HL-60 (cell line): ENCODE data around the gene CCDC107.

Experiments
- POLR2AphosphoS5 ChIP-seq: IDR thresholded peaks from 2 replicates; pipeline ENCODE4 v1.6.1; 2012; ENCODE audit warnings: low read depth
- SPI1 ChIP-seq: IDR thresholded peaks from 2 replicates; pipeline ENCODE4 v1.6.1; 2012; ENCODE audit warnings: low read depth, mild to moderate bottlenecking, borderline replicate concordance
- TF ChIP-seq, protein P1 (sequence below): IDR thresholded peaks from one replicate; pipeline ENCODE4 v1.5.1; 2011; ENCODE audit warnings: low read length, control low read depth, inconsistent platforms; ENCODE audit not compliant: insufficient read depth

DNA sequence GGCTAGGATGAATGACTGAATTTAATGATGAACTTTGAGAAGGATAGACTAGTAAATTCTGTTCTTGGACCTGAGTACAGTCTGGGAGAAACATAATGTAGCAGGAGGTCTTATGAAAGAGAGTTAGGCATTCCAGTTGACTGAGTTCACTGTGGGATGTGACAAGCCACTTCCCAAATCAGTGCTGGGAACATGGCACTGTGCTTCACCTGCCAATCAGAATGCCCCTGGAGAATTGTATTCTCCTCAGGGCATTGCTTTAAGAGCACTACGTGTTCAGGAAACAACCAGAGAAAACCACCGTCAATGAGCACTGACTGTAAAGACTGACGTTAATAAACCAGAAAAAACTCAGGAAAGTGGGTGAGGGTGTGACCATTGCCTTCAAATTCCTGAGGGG is 1.2 kb downstream of the CCDC107 start:
- TF ChIP-seq, protein P1, sequence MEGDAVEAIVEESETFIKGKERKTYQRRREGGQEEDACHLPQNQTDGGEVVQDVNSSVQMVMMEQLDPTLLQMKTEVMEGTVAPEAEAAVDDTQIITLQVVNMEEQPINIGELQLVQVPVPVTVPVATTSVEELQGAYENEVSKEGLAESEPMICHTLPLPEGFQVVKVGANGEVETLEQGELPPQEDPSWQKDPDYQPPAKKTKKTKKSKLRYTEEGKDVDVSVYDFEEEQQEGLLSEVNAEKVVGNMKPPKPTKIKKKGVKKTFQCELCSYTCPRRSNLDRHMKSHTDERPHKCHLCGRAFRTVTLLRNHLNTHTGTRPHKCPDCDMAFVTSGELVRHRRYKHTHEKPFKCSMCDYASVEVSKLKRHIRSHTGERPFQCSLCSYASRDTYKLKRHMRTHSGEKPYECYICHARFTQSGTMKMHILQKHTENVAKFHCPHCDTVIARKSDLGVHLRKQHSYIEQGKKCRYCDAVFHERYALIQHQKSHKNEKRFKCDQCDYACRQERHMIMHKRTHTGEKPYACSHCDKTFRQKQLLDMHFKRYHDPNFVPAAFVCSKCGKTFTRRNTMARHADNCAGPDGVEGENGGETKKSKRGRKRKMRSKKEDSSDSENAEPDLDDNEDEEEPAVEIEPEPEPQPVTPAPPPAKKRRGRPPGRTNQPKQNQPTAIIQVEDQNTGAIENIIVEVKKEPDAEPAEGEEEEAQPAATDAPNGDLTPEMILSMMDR = no peak
- TF ChIP-seq SPI1 (no peak), POLR2AphosphoS5 (no peak)
